Measurements from ENCODE around the gene CDC42BPB.
"Not testable (repeated sequence)": the region's sequence is repeated elsewhere in the genome, so short reads cannot be mapped to it uniquely, and the experiment has no call there.

The CDC42BPB gene

DNA sequence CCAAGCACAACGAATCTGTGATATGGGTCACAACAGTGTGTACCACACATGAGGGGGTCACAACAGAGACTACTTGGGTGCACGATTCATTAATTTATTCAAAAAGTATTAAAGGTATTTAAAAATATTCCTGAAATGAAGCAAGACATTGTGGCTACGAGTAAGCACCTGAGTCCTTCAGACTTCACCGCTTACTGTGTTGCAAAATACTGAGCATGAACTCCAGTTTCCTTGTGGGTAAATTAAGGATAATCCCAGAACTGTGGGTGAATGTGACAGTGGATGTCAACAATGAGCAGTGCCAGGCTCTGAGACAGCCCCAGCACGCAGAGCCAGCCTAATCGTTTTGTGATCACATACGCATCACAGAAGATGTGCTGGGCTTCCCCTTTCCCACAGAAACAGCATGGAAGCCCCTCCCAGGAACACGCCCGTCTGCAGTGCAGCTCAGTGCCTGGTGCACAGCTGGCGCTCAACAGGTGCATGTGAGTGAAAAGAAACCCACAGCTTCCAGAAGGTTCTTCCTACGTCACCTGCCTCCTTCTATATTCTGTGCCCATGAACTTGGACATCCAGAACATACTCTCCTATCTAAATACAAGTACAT lies 29.1 kb downstream of the CDC42BPB start:
- TF ChIP-seq CTCF (IDR thresholded peaks at IDR 0.05; ENCODE audit: low read depth, low read length, missing control alignments), result no peak
- no peak overlapping the region for H3K4me3 ChIP-seq (replicated peaks; ENCODE audit: low read depth, low read length)
- no peak for DNase-seq (ENCODE audit: extremely low read depth, low read depth)

DNA sequence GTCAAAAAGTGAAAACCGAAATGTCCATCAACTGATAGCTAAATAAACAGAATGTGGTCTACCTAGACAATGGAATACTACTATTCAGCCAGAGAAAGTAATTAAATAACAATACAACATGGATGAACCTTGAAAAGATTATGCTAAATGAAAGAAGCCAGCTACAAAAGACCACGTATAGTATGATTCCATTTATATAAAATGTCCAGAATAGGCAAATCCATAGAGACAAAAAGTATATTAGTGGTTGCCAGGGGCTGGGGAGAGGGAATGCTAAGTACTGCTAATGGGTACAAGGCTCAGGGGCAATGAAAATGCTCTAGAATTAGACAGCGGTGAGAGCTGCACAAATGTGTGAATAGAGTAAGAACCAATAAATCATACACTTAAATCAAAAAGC lies 29.9 kb downstream of the CDC42BPB start:
- DNase-seq (ENCODE audit: extremely low read depth, low read depth), result no peak
- TF ChIP-seq CTCF (IDR thresholded peaks at IDR 0.05; ENCODE audit: low read depth, low read length, missing control alignments), result no peak
- no peak overlapping the region for H3K4me3 ChIP-seq (replicated peaks; ENCODE audit: low read depth, low read length)

- DNase-seq (ENCODE audit: extremely low read depth, low read depth), result no peak
- H3K4me3 ChIP-seq (replicated peaks; ENCODE audit: low read depth, low read length), result no peak overlapping the region
- TF ChIP-seq CTCF (IDR thresholded peaks at IDR 0.05; ENCODE audit: low read depth, low read length, missing control alignments), result no peak
Measured at GRCh38 chr14:103026988-103027387, 30.4 kb downstream of the CDC42BPB start.

DNA sequence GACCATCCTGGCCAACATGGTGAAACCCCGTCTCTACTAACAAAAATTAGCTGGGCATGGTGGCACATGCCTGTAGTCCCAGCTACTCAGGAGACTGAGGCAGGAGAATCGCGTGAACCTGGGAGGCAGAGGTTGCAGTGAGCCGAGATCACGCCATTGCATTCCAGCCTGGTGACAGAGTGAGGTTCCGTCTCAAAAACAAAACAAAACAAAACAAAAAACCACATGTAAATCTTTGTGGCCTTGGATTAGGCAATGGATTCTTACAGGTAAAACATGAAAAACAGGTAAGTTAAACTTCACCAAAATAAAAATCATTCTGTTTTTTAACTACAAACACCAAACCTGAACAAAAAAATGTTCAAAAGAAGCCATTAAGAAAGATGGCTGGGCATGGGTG lies 31.2 kb downstream of the CDC42BPB start:
- not testable (repeated sequence) for DNase-seq (ENCODE audit: extremely low read depth, low read depth)

GRCh38 chr14:103023881-103024473 lies 33.4 kb downstream of the CDC42BPB start:
- H3K4me3 ChIP-seq (replicated peaks; ENCODE audit: low read depth, low read length), result no peak overlapping the region
- TF ChIP-seq CTCF (IDR thresholded peaks at IDR 0.05; ENCODE audit: low read depth, low read length, missing control alignments), result no peak
- DNase-seq (ENCODE audit: extremely low read depth, low read depth), result no peak

More for the DNA sequence above, 31.2 kb downstream of the CDC42BPB start:
- H3K4me3 ChIP-seq (replicated peaks; ENCODE audit: low read depth, low read length), result not testable (repeated sequence)

GRCh38 chr14:103022685-103023044 lies 34.7 kb downstream of the CDC42BPB start:
- no peak for DNase-seq (ENCODE audit: extremely low read depth, low read depth)
- TF ChIP-seq CTCF (IDR thresholded peaks at IDR 0.05; ENCODE audit: low read depth, low read length, missing control alignments), result no peak
- H3K4me3 ChIP-seq (replicated peaks; ENCODE audit: low read depth, low read length), result no peak overlapping the region

DNA sequence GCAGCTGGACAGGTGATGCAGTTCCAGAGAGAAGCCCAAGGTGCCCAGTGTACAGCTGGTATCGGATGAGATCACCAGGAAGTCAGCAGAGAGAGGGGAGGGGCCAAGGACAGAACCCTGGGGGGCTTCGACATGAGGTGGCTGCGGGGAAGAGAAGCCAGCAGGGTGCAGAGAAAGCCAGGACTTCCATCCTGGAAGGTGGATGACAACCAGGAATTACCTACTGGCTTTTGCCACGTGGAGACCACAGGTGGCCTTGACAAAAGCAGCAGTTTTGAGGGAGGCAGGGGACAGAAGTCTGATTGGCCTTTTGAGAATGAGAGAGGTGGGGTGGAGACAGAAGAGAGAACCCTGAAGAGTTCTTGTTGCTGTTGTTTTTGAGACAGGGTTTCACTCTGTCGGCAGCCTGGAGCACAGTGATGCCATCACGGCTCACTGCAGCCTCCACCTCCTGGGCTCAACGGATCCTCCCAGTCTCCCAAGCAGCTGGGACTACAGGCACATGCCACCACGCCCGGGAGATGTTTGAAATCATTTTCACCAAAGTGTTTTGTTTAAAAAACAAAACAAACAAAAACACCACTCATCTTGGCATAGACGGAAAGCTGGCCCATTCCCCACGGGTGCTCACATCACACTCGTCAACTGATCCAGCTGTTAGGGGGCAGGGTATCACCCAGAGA lies 35.2 kb downstream of the CDC42BPB start:
- no peak overlapping the region for H3K4me3 ChIP-seq (replicated peaks; ENCODE audit: low read depth, low read length)
- no peak for DNase-seq (ENCODE audit: extremely low read depth, low read depth)
- no peak for TF ChIP-seq CTCF (IDR thresholded peaks at IDR 0.05; ENCODE audit: low read depth, low read length, missing control alignments)
